GM21528 (cell line): ENCODE measurements around the gene ABCA3.
"Not testable (repeated sequence)": the region's sequence is repeated elsewhere in the genome, so short reads cannot be mapped to it uniquely, and the experiment has no call there.

Experiments
- ATAC-seq: cut with Tn5 transposase; IDR thresholded peaks from one replicate; pipeline ENCODE4 v1.9.1; 2021; ENCODE audit warnings: mild to moderate bottlenecking, moderate library complexity; ENCODE audit not compliant: unreplicated experiment, low FRiP score

ABCA3 gene

DNA sequence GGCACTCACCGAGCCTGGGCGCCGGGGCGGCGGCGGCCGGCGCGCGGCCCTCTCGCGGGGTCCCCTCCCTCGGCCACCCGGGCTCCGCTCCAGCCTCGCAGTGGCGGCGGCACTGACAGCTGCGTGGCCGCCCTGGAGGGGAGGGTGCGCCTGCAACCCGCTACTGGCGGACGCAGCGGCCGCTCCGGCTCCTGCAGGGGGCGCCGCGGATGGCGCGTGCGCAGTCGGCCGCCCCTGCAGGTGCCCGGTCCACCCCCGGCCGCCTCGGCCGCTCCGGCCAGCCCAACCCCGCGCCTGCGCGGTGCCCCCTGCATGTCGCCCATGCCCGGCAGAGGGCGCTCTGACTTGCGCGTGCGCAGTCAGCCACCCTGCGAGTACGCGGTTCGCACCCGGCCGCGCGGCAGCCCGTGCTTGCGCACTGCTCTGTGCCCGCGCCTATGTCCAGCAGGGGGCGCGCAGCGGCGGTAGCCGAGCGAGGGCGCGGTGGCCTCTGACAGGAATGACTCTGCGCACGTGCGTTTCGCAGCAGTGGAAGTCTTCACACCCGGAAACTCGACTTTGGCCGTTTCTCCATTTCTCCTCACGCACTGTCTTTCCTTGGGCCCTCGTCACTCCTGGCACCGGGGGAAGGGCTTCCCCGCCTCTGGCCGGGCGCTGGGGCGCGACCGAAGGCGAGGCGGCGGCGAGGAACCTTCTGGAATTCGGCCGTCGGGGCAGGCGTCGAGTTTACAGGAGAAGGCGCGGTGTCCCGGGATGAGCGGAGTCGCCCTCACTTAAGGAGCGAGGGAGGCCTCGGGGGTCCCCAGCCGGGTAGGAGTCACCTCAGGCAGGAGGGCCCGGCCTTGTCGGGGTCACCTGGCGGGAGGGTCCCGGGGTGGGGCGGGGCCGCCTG lies at the start of gene ABCA3:
Gene ABCA3, minus strand, starts transcription at position 165 of the 892 bp plus-strand sequence. CDS start 14,262 bp downstream, outside the sequence.
- peak; percentile 77 for ATAC-seq

DNA sequence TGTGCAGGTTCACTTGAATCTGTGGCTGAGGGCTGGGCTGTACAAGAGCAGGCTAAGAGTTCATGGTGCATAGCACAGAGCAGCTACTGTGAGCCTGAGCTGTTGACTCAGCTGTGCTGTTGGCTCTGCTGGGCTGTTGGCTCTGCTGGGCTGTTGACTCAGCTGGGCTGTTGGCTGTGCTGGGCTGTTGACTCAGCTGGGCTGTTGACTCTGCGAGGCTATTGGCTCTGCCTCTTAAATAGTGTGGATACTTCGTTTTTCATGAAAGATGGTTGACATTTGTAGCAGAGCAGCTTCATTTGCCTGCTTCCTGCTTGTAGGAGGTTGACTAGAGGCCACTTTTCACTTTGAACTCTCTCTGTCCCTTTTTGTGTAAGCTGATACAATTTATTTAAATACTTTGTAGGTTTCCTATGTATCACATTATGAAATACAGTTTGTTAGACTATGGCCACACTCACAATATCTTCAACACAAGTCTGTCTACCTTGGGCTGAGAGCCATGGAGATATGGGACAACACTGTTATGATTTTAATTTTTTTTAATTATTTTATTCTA lies 48.4 kb upstream of the ABCA3 start:
- no peak for ATAC-seq

DNA sequence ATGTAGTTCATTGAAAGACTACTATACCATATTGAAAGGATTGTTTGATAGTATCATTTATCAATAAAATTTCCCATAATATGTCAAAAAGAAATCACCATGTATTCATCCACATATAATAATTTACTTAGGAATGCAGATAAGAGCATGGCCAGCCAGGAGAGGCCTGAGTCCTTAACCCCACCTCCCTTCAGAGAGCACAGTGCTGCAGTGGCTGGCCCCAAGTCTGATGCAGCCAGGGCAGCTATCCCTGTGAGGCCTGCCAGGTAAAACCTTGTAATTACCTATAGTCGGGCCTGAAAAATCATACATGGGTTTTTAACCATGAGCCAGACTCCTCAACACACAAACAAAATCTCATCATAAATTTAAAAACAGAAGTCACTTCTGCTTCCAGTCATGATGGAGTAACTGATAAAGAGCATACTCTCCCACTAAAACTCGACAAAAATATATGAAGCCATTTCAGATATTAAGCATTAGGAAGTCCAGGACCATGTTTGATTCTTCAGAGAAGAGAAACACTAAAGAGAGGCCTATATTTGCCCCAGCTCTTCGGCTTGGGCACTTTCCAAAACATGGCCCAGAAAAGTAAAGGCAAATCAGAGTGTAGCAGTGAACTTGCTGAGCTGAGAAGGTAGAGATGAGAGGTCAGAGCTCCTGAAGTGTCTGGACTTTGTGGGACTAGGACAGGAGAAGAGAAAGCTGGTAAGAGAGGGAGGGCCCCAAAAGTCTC lies 47.8 kb upstream of the ABCA3 start:
- ATAC-seq: no peak

DNA sequence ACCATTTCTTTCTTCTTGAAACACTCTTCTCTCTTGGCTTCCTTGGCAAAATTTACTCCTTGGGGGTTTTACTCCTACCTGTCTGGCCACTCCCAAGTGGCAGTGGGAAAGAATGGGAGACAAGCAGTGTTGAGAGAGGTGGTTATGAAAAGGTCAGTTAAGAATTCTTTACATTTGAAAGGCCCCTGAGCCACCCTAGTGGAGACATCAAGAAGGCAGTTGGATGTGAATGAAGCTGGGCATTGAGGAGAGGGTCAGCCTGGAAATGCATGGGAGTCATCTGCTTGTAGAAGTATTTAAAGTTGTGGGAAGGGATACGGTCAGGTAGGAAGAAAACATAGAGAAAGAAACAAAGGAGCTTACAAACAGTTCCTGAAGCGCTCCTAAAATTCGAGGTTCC lies 46.5 kb upstream of the ABCA3 start:
- ATAC-seq: no peak

DNA sequence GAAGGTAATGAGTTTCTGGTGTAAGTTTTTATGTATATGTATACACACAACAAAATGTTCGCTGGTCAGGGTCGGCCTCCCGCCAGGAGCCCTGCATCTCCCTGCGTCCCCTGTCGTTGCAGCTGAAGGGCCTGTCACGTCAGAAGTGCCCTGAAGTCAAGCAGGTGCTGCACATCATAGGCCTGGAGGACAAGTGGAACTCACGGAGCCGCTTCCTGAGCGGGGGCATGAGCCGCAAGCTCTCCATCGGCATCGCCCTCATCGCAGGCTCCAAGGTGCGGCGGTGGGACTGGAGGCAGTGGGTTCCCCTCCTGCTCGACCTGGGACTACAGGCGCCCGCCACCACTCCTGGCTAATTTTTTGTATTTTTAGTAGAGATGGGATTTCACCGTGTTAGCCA lies 45.5 kb upstream of the ABCA3 start:
- not testable (repeated sequence) for ATAC-seq

DNA sequence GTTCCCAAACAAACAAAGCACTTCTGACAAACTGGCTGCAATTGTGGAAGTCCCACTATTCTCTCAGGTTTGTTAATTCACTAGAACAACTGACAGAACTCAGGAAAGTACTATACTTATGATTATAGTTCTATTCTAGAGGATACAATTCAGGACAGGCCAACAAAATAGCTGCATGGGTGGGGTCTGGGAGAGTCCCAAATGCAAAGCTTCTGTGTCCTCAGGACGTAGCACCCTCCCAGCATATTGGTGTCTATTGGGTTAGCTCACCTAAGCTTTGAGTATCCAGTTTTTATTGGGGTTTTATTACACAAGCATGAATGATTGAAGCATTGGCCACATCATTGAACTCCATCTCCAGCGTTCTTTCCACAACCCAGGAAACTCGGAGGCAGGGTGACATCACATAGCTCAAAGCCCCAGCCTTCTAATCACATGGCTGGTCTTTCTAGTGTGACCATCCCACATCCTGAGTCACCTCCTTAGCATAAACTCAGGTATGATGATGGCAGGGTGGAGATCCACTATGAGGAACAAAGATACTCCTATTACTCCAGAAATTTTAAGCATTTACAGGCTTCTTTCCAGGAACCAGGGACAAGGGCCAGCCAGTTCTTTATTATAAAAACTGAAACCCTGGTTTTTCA lies 44.8 kb upstream of the ABCA3 start:
- ATAC-seq: no peak

GRCh38 chr16:2384426-2384825 lies 43.9 kb upstream of the ABCA3 start:
- no peak for ATAC-seq

DNA sequence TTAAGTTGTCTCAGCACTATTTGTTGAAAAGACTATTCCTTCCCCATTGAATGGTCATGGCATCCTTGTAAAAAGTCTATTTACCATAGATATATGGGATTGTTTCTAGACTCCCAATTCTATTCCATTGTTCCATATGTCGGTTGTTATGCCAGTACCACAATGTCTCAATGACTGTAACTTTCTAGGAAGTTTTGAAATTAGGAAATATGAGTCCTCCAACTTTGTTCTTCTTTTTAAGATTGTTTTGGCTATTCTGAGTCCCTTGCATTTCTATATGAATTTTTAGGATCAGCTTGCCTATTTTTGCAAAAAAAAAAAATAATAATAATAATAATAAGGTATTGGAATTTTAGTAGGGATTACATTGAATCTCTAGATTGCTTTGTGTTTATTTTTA lies 43.0 kb upstream of the ABCA3 start:
- no peak for ATAC-seq

- no peak for ATAC-seq
Observed at GRCh38 chr16:2374644-2375043, 34.1 kb upstream of the ABCA3 start.

- no peak for ATAC-seq
Observed at GRCh38 chr16:2373176-2373575, 32.6 kb upstream of the ABCA3 start.

- ATAC-seq: no peak
Observed at GRCh38 chr16:2372684-2373083, 32.2 kb upstream of the ABCA3 start.

GRCh38 chr16:2371421-2371820 lies 30.9 kb upstream of the ABCA3 start:
- ATAC-seq: no peak

DNA sequence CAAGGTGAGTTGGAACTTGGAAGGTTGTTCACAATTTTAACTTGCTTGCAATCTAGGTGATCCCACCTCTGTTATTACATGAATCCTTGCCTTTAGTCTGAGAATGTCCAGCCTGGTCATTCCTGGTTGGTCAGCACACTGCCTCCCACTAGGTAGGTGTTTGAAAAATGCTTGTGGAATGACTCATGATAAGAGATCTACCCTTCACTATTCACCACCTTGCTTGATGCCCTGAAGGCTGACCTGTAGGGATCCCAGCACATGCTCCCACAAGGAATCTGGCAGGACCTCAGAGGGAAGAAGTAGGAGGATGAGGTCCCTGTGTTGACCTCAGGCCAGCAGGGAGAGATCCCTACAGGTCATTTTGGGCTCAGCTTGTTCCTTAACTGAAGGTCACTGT lies 30.2 kb upstream of the ABCA3 start:
- ATAC-seq: no peak

DNA sequence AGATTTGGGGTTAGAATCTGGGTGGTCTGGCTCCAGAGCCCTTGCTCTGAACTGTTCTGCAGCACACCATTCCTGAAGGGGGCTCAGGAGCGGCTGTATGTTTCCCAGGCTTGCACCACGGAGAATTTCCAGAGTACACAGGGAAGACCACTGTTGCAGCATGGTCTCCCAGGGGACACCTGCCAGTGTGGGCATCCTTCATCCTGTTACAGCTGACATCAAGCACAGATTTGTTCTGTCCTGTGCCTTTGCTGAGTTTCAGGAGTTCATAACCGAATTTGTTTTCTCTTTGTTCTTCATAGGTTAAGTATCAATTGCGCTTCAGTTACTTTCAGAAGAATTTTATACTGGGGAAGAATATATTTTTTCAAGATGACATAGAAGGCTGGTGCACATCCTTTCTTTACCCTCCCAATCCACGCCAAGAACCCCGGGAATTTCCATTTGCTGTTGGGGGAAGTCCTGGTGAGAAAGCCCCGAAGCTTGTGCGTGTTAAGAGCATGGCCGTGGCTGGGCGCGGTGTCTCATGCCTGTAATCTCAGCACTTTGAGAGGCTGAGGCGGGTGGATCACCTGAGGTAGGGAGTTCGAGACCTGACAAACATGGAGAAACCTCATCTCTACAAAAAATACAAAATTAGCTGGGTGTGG lies 26.3 kb upstream of the ABCA3 start:
- ATAC-seq: no peak

GRCh38 chr16:2365397-2366294 lies 25.1 kb upstream of the ABCA3 start:
- no peak for ATAC-seq

DNA sequence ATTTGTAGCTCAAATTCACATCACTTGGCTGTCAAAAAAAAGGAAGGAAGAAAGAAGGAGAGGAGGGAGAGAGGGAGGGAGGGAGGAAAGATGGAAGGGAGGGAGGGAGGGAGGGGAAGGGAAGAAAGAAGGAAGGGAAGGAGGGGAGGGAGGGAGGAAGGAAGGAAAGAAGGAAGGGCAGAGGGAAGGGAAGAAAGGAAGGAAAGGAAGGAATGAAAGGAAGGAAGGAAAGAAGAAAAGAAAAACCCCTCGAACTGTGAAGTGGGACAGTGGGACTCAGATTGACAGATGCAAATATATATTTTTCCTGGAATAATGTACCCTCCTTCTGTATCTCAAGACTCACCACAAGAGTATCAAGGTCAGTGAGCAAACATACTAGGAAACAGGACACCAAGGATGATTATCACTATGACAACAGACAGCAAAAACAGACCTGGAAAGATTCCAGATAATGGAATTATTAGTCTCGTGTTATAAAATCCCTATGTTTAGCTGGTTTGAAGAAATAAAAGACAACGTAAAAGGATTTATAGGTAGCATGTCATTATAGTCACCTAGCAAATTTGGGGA lies 24.2 kb upstream of the ABCA3 start:
- ATAC-seq: no peak

DNA sequence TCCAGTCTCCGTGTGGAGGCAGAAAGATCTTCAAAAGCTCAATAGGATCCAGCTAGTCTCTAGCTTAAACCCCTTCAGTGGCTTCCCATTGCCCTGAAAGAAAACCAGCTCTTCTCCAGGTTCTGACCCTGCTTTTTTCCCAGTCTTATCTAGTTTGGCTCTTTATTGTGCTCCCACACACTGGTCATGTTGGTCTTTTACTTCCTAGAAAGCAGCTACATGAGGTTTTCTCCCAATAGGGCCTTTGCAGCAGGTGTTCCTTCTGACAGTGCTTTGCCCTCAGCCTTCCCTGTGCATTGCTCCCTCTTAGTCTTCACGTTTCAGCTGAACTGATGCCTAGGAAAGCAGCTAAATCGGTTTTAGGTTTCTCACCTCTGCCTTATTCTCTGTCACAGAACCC lies 21.7 kb upstream of the ABCA3 start:
- ATAC-seq: no peak

DNA sequence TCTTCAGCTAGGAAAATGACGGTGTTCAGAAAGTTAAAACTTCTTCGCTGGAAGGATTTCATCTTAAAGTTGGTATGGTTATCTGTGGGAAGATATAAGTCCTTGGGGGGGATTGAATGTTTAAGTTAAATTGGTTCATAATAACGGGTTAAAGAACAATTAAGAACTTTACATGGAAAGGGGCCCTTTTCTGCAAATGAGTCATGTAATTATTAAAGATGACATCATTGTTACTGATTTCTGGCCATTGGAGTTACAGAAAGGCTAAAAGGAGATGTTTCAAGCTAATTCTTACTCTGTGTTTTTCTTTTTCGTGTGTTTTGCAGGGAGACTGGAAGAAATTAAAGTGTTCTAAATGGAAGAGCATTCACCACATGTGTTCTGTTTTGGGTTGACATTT lies 20.6 kb upstream of the ABCA3 start:
- ATAC-seq: no peak

GRCh38 chr16:2359919-2360318 lies 19.4 kb upstream of the ABCA3 start:
- no peak for ATAC-seq
